Hypothalamus (tissue), 51 donors: ENCODE measurements around the gene ASCL2.

Experiments used
- DNase-seq, 51 donors: peaks; one replicate each; lab custom pipeline; 2025; lab: John Stamatoyannopoulos, UW

Gene ASCL2

GRCh38 chr11:2309251-2310072 is 39.1 kb upstream of the ASCL2 start:
- DNase-seq: no peak

- DNase-seq: no peak
These were observed 38.3 kb upstream of the ASCL2 start for GRCh38 chr11:2308713-2309112.

GRCh38 chr11:2307501-2308331 is 37.3 kb upstream of the ASCL2 start:
- no peak for DNase-seq

- DNase-seq: no peak
These were observed 36.6 kb upstream of the ASCL2 start for GRCh38 chr11:2306877-2307500.

- DNase-seq: no peak
These were observed 36.0 kb upstream of the ASCL2 start for GRCh38 chr11:2306452-2306823.

- peak in 1 of 51 donors; percentile 33 for DNase-seq
These were observed 35.5 kb upstream of the ASCL2 start for GRCh38 chr11:2305788-2306451.

GRCh38 chr11:2305140-2305778 is 34.9 kb upstream of the ASCL2 start:
- peak in 48 of 51 donors; percentile 22 to 86 (median 62) for DNase-seq

- DNase-seq: no peak
These were observed 34.2 kb upstream of the ASCL2 start for GRCh38 chr11:2304506-2305139.

GRCh38 chr11:2303627-2304505 is 33.5 kb upstream of the ASCL2 start:
- DNase-seq: no peak

- DNase-seq: peak in 1 of 51 donors; percentile 35
These were observed 32.7 kb upstream of the ASCL2 start for GRCh38 chr11:2302896-2303626.

GRCh38 chr11:2302306-2302895 is 32.0 kb upstream of the ASCL2 start:
- DNase-seq: no peak

- DNase-seq: peak in 2 of 51 donors; percentile 23 to 30
These were observed 31.4 kb upstream of the ASCL2 start, which contains the start of the genes C11orf21 and TSPAN32 for GRCh38 chr11:2301631-2302305. Gene C11orf21 (minus strand): TSS chr11:2301918. CDS start chr11:2301808, 110 bp downstream. Gene TSPAN32 (plus strand): TSS chr11:2302013. CDS start chr11:2302150, 137 bp downstream.

- no peak for DNase-seq
These were observed 30.7 kb upstream of the ASCL2 start for GRCh38 chr11:2300936-2301630.

- DNase-seq: no peak
These were observed 30.0 kb upstream of the ASCL2 start for GRCh38 chr11:2300290-2300935.

GRCh38 chr11:2299773-2300172 is 29.4 kb upstream of the ASCL2 start:
- DNase-seq: no peak
